Tibial nerve (tissue), 4 donors: ENCODE measurements around the gene SLF2. TPM values are rescaled to one million over a fixed set of nuclear protein-coding genes. Genes with fewer than 3 reads are reported as not detected.

ENCODE experiments used
- DNase-seq, 2 donors: peaks; one replicate each; pipeline ENCODE4 v3.0.0-alpha.2; 2019; ENCODE audit warnings: low spot score in 2 of 2
- H3K27ac ChIP-seq, 4 donors: fragments of 200-600 bp; sonication (generic) in 3 of 4; one replicate each; pipeline ENCODE4 v1.5.1; 2017 to 2019; ENCODE audit warnings: mild to moderate bottlenecking in 1 of 4
- H3K27me3 ChIP-seq, 2 donors: fragments of 200-600 bp; sonication (generic) in 1 of 2; one replicate each; pipeline versions ENCODE4 v1.5.1 to v1.6.0; 2017 to 2019
- H3K36me3 ChIP-seq, 3 donors: fragments of 200-600 bp; sonication (generic); one replicate each; pipeline ENCODE4 v1.5.1; 2018 to 2019
- H3K4me1 ChIP-seq, 4 donors: fragments of 200-600 bp; sonication (generic) in 3 of 4; one replicate each; pipeline ENCODE4 v1.5.1; 2017 to 2019
- H3K4me3 ChIP-seq, 4 donors: fragments of 200-600 bp; sonication (generic) in 3 of 4; one replicate each; pipeline ENCODE4 v1.5.1; 2017 to 2019; ENCODE audit warnings: mild to moderate bottlenecking in 1 of 4, moderate library complexity in 1 of 4
- H3K9me3 ChIP-seq, 4 donors: fragments of 200-600 bp; sonication (generic) in 3 of 4; one replicate each; pipeline ENCODE4 v1.5.1; 2017 to 2019
- EP300 ChIP-seq, 2 donors: sonication (generic); formaldehyde crosslinking; IDR thresholded peaks; one replicate each; pipeline ENCODE4 v1.6.1; 2017; ENCODE audit warnings: antibody characterized with exemption in 2 of 2, mild to moderate bottlenecking in 1 of 2
- POLR2A ChIP-seq, 2 donors: fragments of 450-650 bp; IDR thresholded peaks; one replicate each; pipeline ENCODE4 v1.6.1; 2017; ENCODE audit warnings: antibody characterized with exemption in 2 of 2, mild to moderate bottlenecking in 2 of 2, moderate library complexity in 2 of 2
- WGBS, 2 donors: methylation state at CpG; one replicate each; pipeline ENCODE4 v1.1.5; 2018; 5-methylcytosine and 5-hydroxymethylcytosine counted together
- total RNA-seq, 4 donors: library from RNA; depleted of rRNA; stranded (reverse); fragments of >200 nt; gene quantifications; one replicate each; pipeline ENCODE4 v1.1.0, GENCODE V29; 2016
- TF ChIP-seq, protein P1 (sequence below), 5 experiments: fragments of 200-600 bp in 3 of 5; fragments of 450-650 bp in 2 of 5; sonication (generic) in 3 of 5; IDR thresholded peaks; one replicate each; pipeline ENCODE4 v1.5.1; 2016 to 2019; ENCODE audit warnings: antibody characterized with exemption in 5 of 5, mild to moderate bottlenecking in 3 of 5, moderate library complexity in 2 of 5

SLF2 gene
- total RNA-seq, 4 donors from 2014 or later: 25.7 to 37.7 (median 29.7) TPM

- H3K9me3 ChIP-seq: no peaks in the 10 kb centered on the region
- WGBS, 2 donors: 91 to 95% methylated on average over 8 of the region's 8 CpGs
These were observed 4.4 kb upstream of the SLF2 start for GRCh38 chr10:100908378-100908777.

GRCh38 chr10:100909501-100910263, 3.1 kb upstream of the SLF2 start:
- 28 to 29% methylated on average over 6 of the region's 6 CpGs for WGBS, 2 donors
- Histone ChIP-seq H3K9me3 (no peaks in the 10 kb centered on the region), H3K4me1 (peaks cover 0 to 45% (median 16%) of the 10 kb centered on the region in 4 donors), H3K27me3 (no peaks in the 10 kb centered on the region), H3K4me3 (no peak overlapping the region), H3K27ac (peak overlapping the region in 3 of 4 donors; percentile 41 to 69 (median 55)), H3K36me3 (no peaks in the 10 kb centered on the region)
- DNase-seq: no peak
- TF ChIP-seq EP300 (IDR thresholded peaks at IDR 0.05) (no peak), POLR2A (IDR thresholded peaks at IDR 0.05) (no peak)
- TF ChIP-seq, protein P1, sequence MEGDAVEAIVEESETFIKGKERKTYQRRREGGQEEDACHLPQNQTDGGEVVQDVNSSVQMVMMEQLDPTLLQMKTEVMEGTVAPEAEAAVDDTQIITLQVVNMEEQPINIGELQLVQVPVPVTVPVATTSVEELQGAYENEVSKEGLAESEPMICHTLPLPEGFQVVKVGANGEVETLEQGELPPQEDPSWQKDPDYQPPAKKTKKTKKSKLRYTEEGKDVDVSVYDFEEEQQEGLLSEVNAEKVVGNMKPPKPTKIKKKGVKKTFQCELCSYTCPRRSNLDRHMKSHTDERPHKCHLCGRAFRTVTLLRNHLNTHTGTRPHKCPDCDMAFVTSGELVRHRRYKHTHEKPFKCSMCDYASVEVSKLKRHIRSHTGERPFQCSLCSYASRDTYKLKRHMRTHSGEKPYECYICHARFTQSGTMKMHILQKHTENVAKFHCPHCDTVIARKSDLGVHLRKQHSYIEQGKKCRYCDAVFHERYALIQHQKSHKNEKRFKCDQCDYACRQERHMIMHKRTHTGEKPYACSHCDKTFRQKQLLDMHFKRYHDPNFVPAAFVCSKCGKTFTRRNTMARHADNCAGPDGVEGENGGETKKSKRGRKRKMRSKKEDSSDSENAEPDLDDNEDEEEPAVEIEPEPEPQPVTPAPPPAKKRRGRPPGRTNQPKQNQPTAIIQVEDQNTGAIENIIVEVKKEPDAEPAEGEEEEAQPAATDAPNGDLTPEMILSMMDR (IDR thresholded peaks at IDR 0.05): no peak

More at GRCh38 chr10:100908378-100908777, 4.4 kb upstream of the SLF2 start:
- TF ChIP-seq, protein P1 (IDR thresholded peaks at IDR 0.05): no peak
- TF ChIP-seq POLR2A (IDR thresholded peaks at IDR 0.05) (no peak), EP300 (IDR thresholded peaks at IDR 0.05) (no peak)
- Histone ChIP-seq H3K27ac (no peak overlapping the region), H3K4me3 (no peak overlapping the region), H3K4me1 (peaks cover 0 to 32% (median 5%) of the 10 kb centered on the region in 4 donors), H3K36me3 (no peaks in the 10 kb centered on the region), H3K27me3 (no peaks in the 10 kb centered on the region)
- DNase-seq: no peak

DNA sequence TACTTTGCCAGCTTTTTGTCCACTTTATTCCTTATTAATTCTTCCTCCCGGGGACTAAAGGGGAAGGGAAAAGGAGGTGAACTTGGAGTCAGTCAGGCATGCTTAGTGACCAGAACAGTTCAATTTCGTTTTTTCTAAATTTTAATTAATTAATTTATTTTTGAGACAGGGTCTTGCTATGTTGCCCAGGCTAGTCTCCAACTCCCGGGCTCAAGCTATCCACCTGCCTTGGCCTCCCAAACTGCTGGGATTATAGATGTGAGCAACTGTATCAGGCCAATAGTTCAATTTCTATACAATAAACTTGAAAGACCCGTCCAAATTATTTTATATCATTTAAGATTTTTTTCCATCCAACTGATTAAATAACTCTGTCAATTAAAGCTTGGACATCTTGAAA, 1.3 kb upstream of the SLF2 start:
- H3K27me3 ChIP-seq: no peaks in the 10 kb centered on the region
- no peak overlapping the region for H3K4me3 ChIP-seq
- TF ChIP-seq POLR2A (IDR thresholded peaks at IDR 0.05) (no peak), EP300 (IDR thresholded peaks at IDR 0.05) (no peak)
- TF ChIP-seq, protein P1 (IDR thresholded peaks at IDR 0.05): no peak
- WGBS, 2 donors: 82 to 87% methylated on average over 4 of the region's 4 CpGs
- H3K4me1 ChIP-seq: peaks cover 0 to 61% (median 22%) of the 10 kb centered on the region in 4 donors
- DNase-seq: no peak
- H3K36me3 ChIP-seq: peaks cover 0 to 1% (median 0%) of the 10 kb centered on the region in 3 donors
- H3K27ac ChIP-seq: peak overlapping the region in 2 of 4 donors; percentile 94 to 98
- H3K9me3 ChIP-seq: no peaks in the 10 kb centered on the region

DNA sequence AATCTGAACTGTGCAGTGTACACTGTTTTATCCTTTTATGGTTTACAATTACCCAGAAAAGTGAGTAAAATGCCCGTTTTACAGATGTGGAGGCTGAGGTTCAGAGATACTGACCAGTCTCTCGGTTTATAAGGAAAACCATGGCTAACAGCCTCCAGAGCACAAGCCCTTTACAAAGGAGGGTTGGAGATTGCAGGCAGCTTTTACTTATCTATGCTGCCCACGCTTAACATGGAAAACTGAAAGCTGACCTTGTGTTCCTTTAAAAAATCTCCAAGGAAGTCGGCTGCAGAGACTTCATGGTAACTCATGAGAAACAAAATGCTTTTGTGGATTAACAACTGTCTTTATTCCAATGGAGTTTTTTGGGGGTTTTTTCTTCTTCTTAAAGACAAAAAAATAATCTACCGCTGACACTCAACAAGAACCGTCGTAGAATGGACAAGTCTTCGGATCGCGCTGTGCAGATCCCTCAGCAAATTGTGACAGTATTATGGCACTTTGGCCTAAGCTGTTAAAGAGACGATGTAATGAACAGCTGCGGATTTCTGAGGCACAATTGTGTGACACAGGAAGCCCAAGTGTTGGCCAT, 654 bp upstream of the SLF2 start:
- peak overlapping the region; percentile 76 to 100 (median 96) for H3K4me3 ChIP-seq
- H3K36me3 ChIP-seq: peaks cover 0 to 8% (median 0%) of the 10 kb centered on the region in 3 donors
- no peak for DNase-seq
- 5 to 6% methylated on average over 12 of the region's 12 CpGs for WGBS, 2 donors
- H3K27me3 ChIP-seq: no peaks in the 10 kb centered on the region
- H3K9me3 ChIP-seq: no peaks in the 10 kb centered on the region
- peaks cover 0 to 67% (median 25%) of the 10 kb centered on the region in 4 donors for H3K4me1 ChIP-seq
- H3K27ac ChIP-seq: peak overlapping the region; percentile 92 to 98 (median 94)
- no peak for TF ChIP-seq POLR2A (IDR thresholded peaks at IDR 0.05)
- TF ChIP-seq, protein P1 (IDR thresholded peaks at IDR 0.05): no peak
- no peak for TF ChIP-seq EP300 (IDR thresholded peaks at IDR 0.05)

DNA sequence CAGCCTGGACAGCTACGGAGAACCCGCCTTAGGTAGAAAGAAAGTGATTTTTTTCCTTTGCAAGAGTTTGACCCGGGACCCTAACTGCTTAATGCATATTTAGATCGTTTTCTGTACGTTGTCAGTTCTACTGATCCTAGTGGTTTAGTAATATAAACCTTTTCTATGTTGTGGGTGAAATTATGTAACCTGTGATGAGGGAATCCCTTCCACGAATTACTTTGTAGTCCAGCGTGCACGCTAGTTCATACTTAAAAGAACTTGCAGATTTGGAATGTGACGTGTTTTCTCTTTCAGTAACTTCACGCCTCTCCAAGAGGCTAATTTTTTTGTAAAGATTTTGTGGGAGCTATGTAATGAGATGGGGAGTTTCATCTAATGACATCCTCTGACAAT, 705 bp downstream of the SLF2 start:
- peak overlapping the region; percentile 92 to 98 (median 94) for H3K27ac ChIP-seq
- TF ChIP-seq EP300 (IDR thresholded peaks at IDR 0.05) (no peak), POLR2A (IDR thresholded peaks at IDR 0.05) (no peak)
- TF ChIP-seq, protein P1 (IDR thresholded peaks at IDR 0.05): no peak
- 2 to 3% methylated on average over 10 of the region's 10 CpGs for WGBS, 2 donors
- peaks cover 0 to 73% (median 25%) of the 10 kb centered on the region in 4 donors for H3K4me1 ChIP-seq
- no peaks in the 10 kb centered on the region for H3K9me3 ChIP-seq
- H3K36me3 ChIP-seq: peaks cover 0 to 21% (median 0%) of the 10 kb centered on the region in 3 donors
- H3K27me3 ChIP-seq: no peaks in the 10 kb centered on the region
- peak overlapping the region; percentile 76 to 100 (median 96) for H3K4me3 ChIP-seq
- no peak for DNase-seq
